Activated CD8-positive, alpha-beta T cell treated with anti-CD3 and anti-CD28 coated beads, Interleukin-2, amount 10 ng/mL, durations not matched to agents 7 days and 5 days (primary cell): ENCODE results near the gene CD248. TPM values are rescaled to one million over a fixed set of nuclear protein-coding genes. Genes with fewer than 3 reads are reported as not detected.

Source experiments
- ATAC-seq: fragments of 150-1000 bp; cut with Tn5 transposase; one replicate; pipeline ENCODE4 v1.10.0; 2021; ENCODE audit warnings: moderate library complexity
- CTCF ChIA-PET: fragments of 350-600 bp; sonication (Branson Sonifier 250); formaldehyde crosslinking; loops from one replicate; lab custom pipeline; 2021; ENCODE audit warnings: antibody characterized with exemption; lab: Charles Lee
- POLR2A ChIA-PET: fragments of 350-600 bp; sonication (Branson Sonifier 250); formaldehyde crosslinking; loops from one replicate; lab custom pipeline; 2021; ENCODE audit warnings: antibody characterized with exemption; lab: Charles Lee
- DNase-seq: peaks from one replicate; pipeline ENCODE4 v3.0.0-alpha.2; 2020
- H3K27ac Mint-ChIP-seq: one replicate; pipeline ENCODE4 v1.8.0; 2021; ENCODE audit warnings: mild to moderate bottlenecking, mixed read lengths
- H3K27me3 Mint-ChIP-seq: one replicate; pipeline ENCODE4 v1.8.0; 2021; ENCODE audit warnings: low read depth, mixed read lengths
- H3K36me3 Mint-ChIP-seq: one replicate; pipeline ENCODE4 v1.8.0; 2021; ENCODE audit warnings: low read depth, mixed read lengths
- H3K4me1 Mint-ChIP-seq: one replicate; pipeline ENCODE4 v1.8.0; 2021; ENCODE audit warnings: low read depth, mixed read lengths
- H3K4me3 Mint-ChIP-seq: one replicate; pipeline ENCODE4 v1.8.0; 2021; ENCODE audit warnings: mild to moderate bottlenecking, mixed read lengths
- H3K9me3 Mint-ChIP-seq: one replicate; pipeline ENCODE4 v1.8.0; 2022; ENCODE audit warnings: mixed read lengths; ENCODE audit not compliant: insufficient read depth
- total RNA-seq, 2 experiments: library from RNA; stranded (reverse); gene quantifications; one replicate each; pipeline ENCODE4 v1.2.3, GENCODE V29; 2021

CD248 gene
- total RNA-seq, 2 experiments from 2014 or later: 79.5 to 80.8 TPM

DNA sequence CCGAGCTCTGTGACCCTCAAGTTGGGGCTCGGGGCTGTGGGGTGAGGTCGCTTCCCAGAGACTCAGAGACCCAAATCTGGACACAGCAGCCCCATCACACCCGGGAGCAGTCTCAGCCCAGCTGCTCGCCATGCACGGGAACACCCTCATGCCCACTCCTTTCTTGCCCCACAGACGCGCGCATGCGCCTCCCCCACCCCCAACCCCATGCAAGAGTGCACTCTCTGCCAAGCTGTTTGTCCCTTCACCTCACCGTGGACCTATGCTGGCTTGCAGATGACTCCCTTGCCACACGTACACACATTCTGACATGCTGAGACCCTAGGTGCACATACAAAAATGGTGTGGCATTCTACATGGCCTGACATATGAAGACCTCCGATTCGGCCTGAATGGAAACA lies 478 bp upstream of the CD248 start:
- CTCF ChIA-PET: interaction anchor here (0.8 to 2.4 kb wide), 6 partner anchors 9 to 72 kb away, joined by 3 to 15 read pairs (median 6); partner anchors contain the start of gene RIN1
- peak overlapping the region; percentile 87 for H3K4me3 Mint-ChIP-seq
- DNase-seq (peak; percentile 83), ATAC-seq (peak; percentile 17)
- H3K36me3 Mint-ChIP-seq: peaks cover 44% of the 10 kb centered on the region
- H3K27ac Mint-ChIP-seq: peak overlapping the region; percentile 99
- H3K9me3 Mint-ChIP-seq: peaks cover 13% of the 10 kb centered on the region
- H3K27me3 Mint-ChIP-seq: no peaks in the 10 kb centered on the region
- POLR2A ChIA-PET: interaction anchor here (0.5 to 3.9 kb wide), 7 partner anchors 9 to 850 kb away, joined by 3 to 33 read pairs (median 3); partner anchors contain the start of genes BRMS1 and RIN1
- peaks cover 68% of the 10 kb centered on the region for H3K4me1 Mint-ChIP-seq

DNA sequence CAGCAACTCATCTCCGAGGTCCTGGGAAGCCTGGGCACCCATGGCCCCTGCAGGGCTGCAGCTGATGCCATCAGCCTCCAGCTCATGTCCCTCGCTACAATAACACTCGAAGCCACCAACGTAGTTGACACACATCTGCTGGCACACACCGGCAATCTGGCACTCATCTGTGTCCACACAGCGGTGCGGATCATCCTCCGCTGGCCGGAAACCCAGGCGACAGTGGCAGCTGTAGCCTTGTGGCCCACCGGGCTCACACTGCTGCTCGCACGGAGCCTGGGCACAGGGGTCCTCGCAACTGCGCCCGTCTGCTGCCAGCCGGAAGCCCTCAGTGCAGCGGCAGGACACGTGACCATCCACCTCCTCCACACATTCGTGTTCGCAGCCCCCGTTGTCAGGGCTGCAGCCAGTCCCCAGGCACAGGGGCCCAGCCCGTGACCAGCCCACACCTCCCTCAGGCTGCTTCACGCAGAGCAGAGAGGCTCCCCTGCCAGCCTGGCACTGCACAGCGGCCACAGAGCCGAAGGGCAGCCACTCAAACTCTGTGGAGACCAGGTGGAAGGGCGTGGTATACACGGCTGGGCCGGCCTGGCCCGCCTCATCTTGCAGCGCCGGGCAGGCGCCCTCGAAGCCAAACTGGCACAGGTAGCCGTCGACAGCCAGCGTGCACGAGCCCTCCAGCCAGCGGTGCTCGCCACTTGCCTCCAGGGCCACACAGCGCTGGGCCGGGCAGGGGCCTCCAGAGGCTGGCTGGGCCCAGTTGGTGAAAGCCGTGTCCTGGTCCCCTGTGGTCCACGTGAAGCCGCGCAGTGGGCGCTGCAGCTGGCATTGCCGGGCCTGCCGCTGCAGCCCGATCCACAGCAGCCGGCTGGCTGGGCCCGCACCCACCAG lies 678 bp downstream of the CD248 start:
- peak overlapping the region; percentile 87 for H3K4me3 Mint-ChIP-seq
- H3K9me3 Mint-ChIP-seq: peaks cover 13% of the 10 kb centered on the region
- DNase-seq (peak; percentile 72), ATAC-seq (no peak)
- peaks cover 66% of the 10 kb centered on the region for H3K4me1 Mint-ChIP-seq
- CTCF ChIA-PET: interaction anchor here (0.8 to 2.4 kb wide), 8 partner anchors 10 to 425 kb away, joined by 3 to 15 read pairs (median 5); partner anchors contain the start of genes CCDC85B and RIN1
- H3K27ac Mint-ChIP-seq: peak overlapping the region; percentile 99
- H3K27me3 Mint-ChIP-seq: no peaks in the 10 kb centered on the region
- POLR2A ChIA-PET: interaction anchor here (0.6 to 3.9 kb wide), 10 partner anchors 8 to 245 kb away, joined by 3 to 33 read pairs (median 4); partner anchors contain the start of genes B4GAT1, BRMS1, RIN1 and SLC29A2
- peaks cover 44% of the 10 kb centered on the region for H3K36me3 Mint-ChIP-seq

DNA sequence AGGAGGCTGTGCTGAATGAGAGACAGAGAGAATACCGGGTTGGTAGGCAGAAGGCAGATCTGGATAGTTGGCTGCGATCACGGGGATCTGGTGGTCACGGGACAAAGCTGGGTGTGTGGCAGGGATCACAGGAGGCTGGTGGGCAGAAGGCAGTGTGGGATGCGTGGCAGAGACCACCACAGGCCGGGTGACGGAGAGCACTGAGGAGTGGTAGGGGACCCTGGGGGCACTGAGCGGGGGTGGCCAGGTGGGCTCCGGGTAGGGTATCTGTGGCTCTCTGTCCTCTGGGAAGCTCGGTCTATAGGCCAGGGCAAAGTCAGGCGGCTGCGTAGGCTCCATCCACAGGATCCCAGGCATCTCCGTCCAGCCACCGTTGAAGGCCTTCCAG lies 1.4 kb downstream of the CD248 start:
- no peaks in the 10 kb centered on the region for H3K27me3 Mint-ChIP-seq
- POLR2A ChIA-PET: interaction anchor here (0.6 to 3.9 kb wide), 8 partner anchors 9 to 244 kb away, joined by 3 to 33 read pairs (median 3); partner anchors contain the start of genes B4GAT1, BRMS1, SLC29A2 and YIF1A
- no peak for DNase-seq
- H3K36me3 Mint-ChIP-seq: peaks cover 42% of the 10 kb centered on the region
- peaks cover 13% of the 10 kb centered on the region for H3K9me3 Mint-ChIP-seq
- peaks cover 63% of the 10 kb centered on the region for H3K4me1 Mint-ChIP-seq
- no peak for ATAC-seq
- peak overlapping the region; percentile 99 for H3K27ac Mint-ChIP-seq
- H3K4me3 Mint-ChIP-seq: peak overlapping the region; percentile 87
- CTCF ChIA-PET: interaction anchor here (0.8 to 1.9 kb wide), 5 partner anchors 11 to 424 kb away, joined by 3 to 8 read pairs (median 4); partner anchors contain the start of gene CCDC85B

DNA sequence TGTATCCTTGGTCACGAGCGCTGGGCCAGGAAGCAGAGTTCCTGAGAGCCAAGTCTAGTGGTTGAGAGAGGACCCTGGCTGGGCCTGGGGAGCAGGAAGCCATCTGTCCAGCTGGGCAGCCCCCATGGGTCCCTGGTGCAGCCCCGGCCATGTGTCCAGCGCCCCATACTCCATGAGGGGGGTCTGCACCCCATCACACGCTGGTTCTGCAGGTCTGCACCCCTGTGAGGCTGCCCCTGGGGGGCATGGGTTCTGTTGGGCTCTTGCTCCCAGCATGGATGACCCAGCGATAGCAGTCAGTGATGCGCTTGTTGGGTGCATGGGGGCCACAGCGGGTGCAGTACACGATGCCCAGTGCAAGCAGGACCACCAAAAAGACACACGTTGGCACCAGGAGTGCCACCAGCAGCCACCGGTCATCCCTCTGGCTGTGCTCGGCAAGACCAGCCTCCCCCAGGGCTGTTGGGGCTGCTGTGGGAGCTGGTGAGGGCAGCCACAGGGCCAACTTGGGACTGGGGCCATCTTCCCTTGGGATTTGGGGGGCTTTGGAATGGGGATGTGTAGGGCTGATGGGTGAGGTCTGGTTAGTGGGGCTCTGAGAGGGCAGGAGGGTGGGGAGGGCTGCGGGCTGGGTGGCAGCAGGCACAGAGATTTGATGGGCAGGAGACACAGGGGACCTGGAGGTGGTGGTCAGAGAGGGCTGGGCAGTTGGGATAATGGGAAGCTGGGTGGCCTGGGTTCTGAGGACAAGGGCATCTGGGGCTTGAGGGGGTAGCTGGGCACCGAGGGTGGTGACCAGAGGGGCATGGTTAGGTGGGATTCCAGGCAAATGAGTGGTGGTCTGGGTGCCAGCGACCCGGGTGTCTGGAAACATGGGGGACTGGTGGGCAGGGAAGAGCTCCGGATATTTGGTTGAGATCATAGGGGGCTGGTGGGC lies 2.0 kb downstream of the CD248 start:
- Mint-ChIP-seq H3K27me3 (no peaks in the 10 kb centered on the region), H3K27ac (peak overlapping the region; percentile 99), H3K4me3 (peak overlapping the region; percentile 87), H3K9me3 (peaks cover 8% of the 10 kb centered on the region), H3K4me1 (peaks cover 56% of the 10 kb centered on the region), H3K36me3 (peaks cover 36% of the 10 kb centered on the region)
- ATAC-seq: no peak
- POLR2A ChIA-PET: interaction anchor here (0.6 to 3.9 kb wide), 11 partner anchors 9 to 243 kb away, joined by 3 to 33 read pairs (median 5); partner anchors contain the start of genes B4GAT1, BRMS1, RIN1 and SLC29A2
- CTCF ChIA-PET: interaction anchor here (0.9 to 5.5 kb wide), 8 partner anchors 11 to 424 kb away, joined by 3 to 194 read pairs (median 6); partner anchors contain the start of genes CCDC85B, RIN1 and SLC29A2
- no peak for DNase-seq

DNA sequence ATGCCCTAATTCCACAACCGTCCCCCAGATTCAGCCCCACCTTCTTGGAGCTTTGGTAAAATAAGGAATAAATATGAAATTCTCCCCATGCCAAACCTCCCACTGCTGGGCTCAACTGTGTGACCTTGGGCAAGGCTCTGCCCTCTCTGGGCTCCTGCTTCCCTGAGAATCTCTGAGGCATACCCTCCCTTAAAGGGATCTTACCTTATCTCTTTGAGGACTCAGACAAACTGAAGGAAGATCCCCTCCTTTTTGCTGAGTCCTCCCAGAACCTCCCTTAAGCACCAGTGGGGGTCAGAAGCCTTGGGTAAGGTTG lies 2.7 kb downstream of the CD248 start:
- Mint-ChIP-seq H3K9me3 (peaks cover 2% of the 10 kb centered on the region), H3K36me3 (peaks cover 31% of the 10 kb centered on the region), H3K27me3 (no peaks in the 10 kb centered on the region), H3K4me3 (peak overlapping the region; percentile 87), H3K27ac (peak overlapping the region; percentile 99), H3K4me1 (peaks cover 50% of the 10 kb centered on the region)
- ATAC-seq (no peak), DNase-seq (no peak)
- ChIA-PET CTCF (interaction anchor here (1.3 to 5.5 kb wide), 5 partner anchors 12 to 72 kb away, joined by 3 to 194 read pairs (median 79); partner anchors contain the start of genes B4GAT1, BRMS1, RIN1 and SLC29A2), POLR2A (interaction anchor here (0.9 to 3.7 kb wide), 6 partner anchors 10 to 58 kb away, joined by 3 to 28 read pairs (median 15); partner anchors contain the start of genes BRMS1, RIN1 and SLC29A2)

DNA sequence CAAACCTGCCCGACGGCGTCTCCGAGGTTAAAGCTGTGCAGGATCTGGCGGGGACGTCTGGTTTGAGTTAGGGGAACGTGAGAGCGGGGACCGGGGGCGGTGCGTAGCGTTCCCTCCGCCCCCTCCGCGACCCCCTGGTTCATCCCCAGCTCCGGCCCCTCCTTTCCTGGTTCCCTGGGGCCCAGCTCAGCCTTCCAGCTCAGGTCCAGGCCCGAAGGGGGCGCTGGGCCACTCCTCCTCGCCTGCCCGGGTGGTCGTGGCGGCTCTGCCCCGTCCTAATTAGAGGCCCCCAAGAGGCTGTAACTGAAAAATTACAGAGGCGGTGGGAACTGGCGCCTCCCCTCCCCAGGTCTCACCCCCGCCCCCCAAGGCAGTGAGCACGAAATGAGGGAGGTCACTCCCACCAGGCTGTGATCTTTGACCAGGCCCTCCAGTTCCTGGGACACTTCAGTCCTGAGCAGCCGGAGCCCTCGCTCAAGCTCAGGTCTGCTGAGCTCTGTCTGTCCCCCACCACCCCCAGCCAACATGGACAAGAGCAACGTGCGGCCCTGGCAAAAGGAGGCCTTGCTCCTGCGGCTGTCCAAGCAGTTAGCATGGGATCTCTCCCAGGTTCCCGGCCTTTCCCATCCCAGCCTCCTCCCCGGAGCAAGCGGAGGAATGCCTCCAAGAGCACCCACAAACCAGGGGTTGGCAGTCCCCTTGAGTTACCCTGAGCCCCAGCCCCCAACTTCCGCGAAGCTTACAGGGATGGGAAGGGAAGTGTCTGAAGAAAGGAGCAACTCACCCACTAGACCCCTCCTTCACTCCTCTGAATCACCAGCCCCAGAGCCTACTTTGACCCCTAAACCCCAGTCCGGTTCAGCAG lies 3.3 kb downstream of the CD248 start:
- CTCF ChIA-PET: interaction anchor here (1.0 to 6.3 kb wide), 14 partner anchors 9 to 364 kb away, joined by 3 to 194 read pairs (median 31); partner anchors contain the start of genes B4GAT1, BRMS1, RBM4B and RIN1
- ATAC-seq: no peak

DNA sequence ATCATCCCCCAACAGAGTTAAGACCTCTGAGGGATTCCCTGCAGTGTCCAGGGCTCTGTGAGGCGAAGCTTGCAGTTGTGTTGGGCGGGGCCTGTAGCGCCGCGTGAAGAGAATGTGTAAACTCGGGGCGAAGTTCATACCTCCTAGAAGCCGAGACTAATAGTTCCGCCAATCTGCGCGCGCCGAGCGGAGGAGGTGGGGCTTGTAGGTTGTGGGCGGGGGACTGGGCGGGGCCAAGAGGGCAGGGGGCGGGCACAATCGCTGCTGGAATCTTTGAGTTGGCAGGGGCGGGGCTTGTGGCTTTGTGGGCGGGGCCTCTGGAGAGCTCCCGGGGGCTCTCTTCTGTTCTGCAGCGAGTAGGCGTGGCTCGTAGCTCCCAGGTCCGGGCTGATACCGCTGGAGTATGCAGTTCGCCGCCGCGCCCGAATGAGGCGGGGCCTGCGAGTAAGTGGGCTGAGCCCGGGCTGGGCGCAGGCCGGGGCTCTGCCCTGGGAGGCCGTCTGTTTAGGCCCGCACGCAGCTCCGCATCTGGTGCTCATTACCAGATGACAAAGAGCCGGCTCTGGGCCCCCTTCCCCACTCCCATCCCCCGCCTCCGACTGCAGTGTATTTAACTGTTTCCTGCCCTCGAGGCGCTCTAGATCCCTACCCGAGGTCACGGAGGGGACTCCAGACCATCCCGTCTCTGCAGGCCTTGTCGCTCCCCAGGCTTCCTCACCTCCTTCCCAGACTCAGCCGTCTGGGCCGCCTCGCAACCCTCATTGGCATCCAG lies 4.1 kb downstream of the CD248 start:
- no peaks in the 10 kb centered on the region for H3K9me3 Mint-ChIP-seq
- ChIA-PET CTCF (interaction anchor here (0.6 to 6.3 kb wide), 22 partner anchors 9 to 365 kb away, joined by 3 to 194 read pairs (median 12); partner anchors contain the start of genes B4GAT1, BRMS1, MRPL11 and RBM4B), POLR2A (interaction anchor here (1.0 to 3.7 kb wide), 14 partner anchors 9 to 59 kb away, joined by 3 to 45 read pairs (median 7); partner anchors contain the start of genes BRMS1, RIN1, SLC29A2 and YIF1A)
- ATAC-seq (peak; percentile 76), DNase-seq (peak; percentile 100)
- peak overlapping the region; percentile 99 for H3K27ac Mint-ChIP-seq
- H3K36me3 Mint-ChIP-seq: peaks cover 25% of the 10 kb centered on the region
- no peaks in the 10 kb centered on the region for H3K27me3 Mint-ChIP-seq
- H3K4me1 Mint-ChIP-seq: peaks cover 36% of the 10 kb centered on the region
- H3K4me3 Mint-ChIP-seq: peak overlapping the region; percentile 87

More for the DNA sequence above, 3.3 kb downstream of the CD248 start:
- H3K36me3 Mint-ChIP-seq: peaks cover 25% of the 10 kb centered on the region
- H3K27ac Mint-ChIP-seq: peak overlapping the region; percentile 99
- H3K4me1 Mint-ChIP-seq: peaks cover 44% of the 10 kb centered on the region
- H3K9me3 Mint-ChIP-seq: no peaks in the 10 kb centered on the region
- no peaks in the 10 kb centered on the region for H3K27me3 Mint-ChIP-seq
- peak overlapping the region; percentile 87 for H3K4me3 Mint-ChIP-seq
- POLR2A ChIA-PET: interaction anchor here (0.9 to 3.7 kb wide), 13 partner anchors 11 to 59 kb away, joined by 3 to 45 read pairs (median 7); partner anchors contain the start of genes BRMS1, RIN1, SLC29A2 and YIF1A
- DNase-seq: no peak

DNA sequence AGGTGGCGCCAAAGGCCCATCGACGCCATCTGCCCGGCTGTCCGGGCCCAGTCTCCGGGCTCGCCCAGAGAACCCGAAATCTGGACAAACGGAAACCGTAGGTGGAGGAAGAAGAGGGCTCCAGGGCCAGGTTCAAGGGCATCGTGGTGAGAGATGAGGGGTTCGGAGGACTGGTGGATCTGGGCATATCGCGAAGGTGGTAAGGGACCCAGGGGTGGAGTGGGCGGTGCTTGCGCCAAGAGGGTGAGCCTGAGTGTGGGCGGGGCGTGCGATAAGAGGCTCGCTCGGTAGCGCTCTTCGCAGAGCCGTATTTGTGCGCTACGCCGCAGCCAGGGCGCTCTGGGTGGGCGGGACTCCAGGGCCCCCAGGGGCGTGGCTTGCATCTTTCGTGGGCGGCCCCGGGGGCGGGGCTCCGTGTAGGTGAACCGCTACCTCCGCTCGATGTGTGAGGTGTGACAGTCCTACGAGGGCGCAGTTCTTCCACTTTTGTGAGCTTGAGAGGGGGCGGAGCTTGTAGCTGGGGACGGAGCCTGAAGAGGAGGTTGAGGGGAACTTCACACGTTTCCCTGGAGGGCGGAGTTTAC lies 4.8 kb downstream of the CD248 start:
- DNase-seq (peak; percentile 98), ATAC-seq (peak; percentile 74)
- H3K27me3 Mint-ChIP-seq: no peaks in the 10 kb centered on the region
- H3K4me1 Mint-ChIP-seq: peaks cover 29% of the 10 kb centered on the region
- peaks cover 25% of the 10 kb centered on the region for H3K36me3 Mint-ChIP-seq
- ChIA-PET POLR2A (interaction anchor here (0.6 to 3.7 kb wide), 17 partner anchors 10 to 358 kb away, joined by 3 to 45 read pairs (median 7); partner anchors contain the start of genes B4GAT1, BRMS1, RIN1 and SLC29A2), CTCF (interaction anchor here (0.6 to 6.3 kb wide), 34 partner anchors 10 to 366 kb away, joined by 3 to 194 read pairs (median 6); partner anchors contain the start of genes B4GAT1, BRMS1, MRPL11 and RAB1B)
- H3K4me3 Mint-ChIP-seq: peak overlapping the region; percentile 87
- H3K27ac Mint-ChIP-seq: peak overlapping the region; percentile 99
- H3K9me3 Mint-ChIP-seq: no peaks in the 10 kb centered on the region
